CD14-positive monocyte (primary cell): Measurements from ENCODE around the gene GALNT10. TPM values are rescaled to one million over a fixed set of nuclear protein-coding genes. Genes with fewer than 3 reads are reported as not detected.

Source experiments
- DNase-seq, 3 donors: peaks; one replicate each; pipeline ENCODE4 v3.0.0-alpha.2; 2011 to 2022
- H2AFZ ChIP-seq: 2 replicates; pipeline ENCODE4 v1.6.0; 2012; ENCODE audit warnings: mild to moderate bottlenecking, low read depth, low read length, inconsistent platforms; ENCODE audit not compliant: insufficient read depth, poor library complexity, severe bottlenecking
- H3K27ac ChIP-seq, 2 donors: 1 replicate in 1 of 2; 2 replicates in 1 of 2; pipeline ENCODE4 v1.5.1; 2012 to 2013; ENCODE audit warnings: low read length in 2 of 2, control low read depth in 1 of 2, inconsistent platforms in 1 of 2, low read depth in 1 of 2, mild to moderate bottlenecking in 1 of 2
- H3K27me3 ChIP-seq, 2 donors: one replicate each; pipeline versions ENCODE4 v1.6.0 to v1.6.1; 2011 to 2013; ENCODE audit warnings: low read length in 2 of 2; ENCODE audit not compliant: control insufficient read depth in 2 of 2, insufficient read depth in 2 of 2
- H3K36me3 ChIP-seq, 2 donors: replicated peaks in 1 of 2; 1 replicate in 1 of 2; 2 replicates in 1 of 2; pipeline versions ENCODE4 v1.5.1 to v1.6.1; 2012 to 2013; ENCODE audit warnings: low read length in 2 of 2, control low read depth in 1 of 2, inconsistent platforms in 1 of 2, mild to moderate bottlenecking in 1 of 2; ENCODE audit not compliant: insufficient read depth in 2 of 2, control insufficient read depth in 1 of 2
- H3K4me1 ChIP-seq, 2 donors: 1 replicate in 1 of 2; 2 replicates in 1 of 2; pipeline versions ENCODE4 v1.5.1 to v1.6.1; 2012 to 2013; ENCODE audit warnings: low read length in 2 of 2, control low read depth in 1 of 2, inconsistent platforms in 1 of 2, mild to moderate bottlenecking in 1 of 2, moderate library complexity in 1 of 2; ENCODE audit not compliant: insufficient read depth in 2 of 2, control insufficient read depth in 1 of 2
- H3K4me2 ChIP-seq: replicated peaks from 2 replicates; pipeline ENCODE3; 2012; ENCODE audit warnings: low read length, moderate library complexity, mild to moderate bottlenecking; ENCODE audit not compliant: poor library complexity, severe bottlenecking; ENCODE audit errors: extremely low read depth
- H3K4me3 ChIP-seq, 3 experiments: fragments of 200-600 bp in 1 of 3; sonication (generic) in 1 of 3; replicated peaks in 1 of 3; 1 replicate in 2 of 3; 2 replicates in 1 of 3; pipeline ENCODE4 v1.5.1; 2011 to 2013; ENCODE audit warnings: low read length in 3 of 3, mild to moderate bottlenecking in 3 of 3, control low read depth in 2 of 3, low read depth in 2 of 3, inconsistent platforms in 1 of 3, moderate library complexity in 1 of 3
- H3K79me2 ChIP-seq: 2 replicates; pipeline ENCODE4 v1.6.0; 2012; ENCODE audit warnings: mild to moderate bottlenecking, control low read depth, inconsistent platforms, low read length, moderate library complexity; ENCODE audit not compliant: insufficient read depth
- H3K9ac ChIP-seq: 2 replicates; pipeline ENCODE4 v1.6.0; 2017; ENCODE audit warnings: low read length, mild to moderate bottlenecking; ENCODE audit not compliant: insufficient read depth, poor library complexity, severe bottlenecking
- H3K9me3 ChIP-seq, 2 donors: replicated peaks in 1 of 2; 1 replicate in 1 of 2; 2 replicates in 1 of 2; pipeline versions ENCODE4 v1.5.1 to v1.6.1; 2012 to 2013; ENCODE audit warnings: low read length in 2 of 2, control low read depth in 1 of 2; ENCODE audit not compliant: control insufficient read depth in 1 of 2, insufficient read depth in 1 of 2
- H4K20me1 ChIP-seq: 2 replicates; pipeline ENCODE4 v1.6.0; 2012; ENCODE audit warnings: mild to moderate bottlenecking, low read length, control low read depth, moderate library complexity; ENCODE audit not compliant: insufficient read depth
- H3K27ac Mint-ChIP-seq, 7 donors: one replicate each; pipeline ENCODE4 v1.8.0; 2020; ENCODE audit warnings: mild to moderate bottlenecking in 7 of 7, mixed read lengths in 7 of 7, moderate library complexity in 6 of 7, inconsistent platforms in 2 of 7
- H3K27me3 Mint-ChIP-seq, 3 donors: one replicate each; pipeline ENCODE4 v1.8.0; 2021 to 2022; ENCODE audit warnings: low read depth in 3 of 3, mild to moderate bottlenecking in 3 of 3, mixed read lengths in 3 of 3, moderate library complexity in 3 of 3, inconsistent platforms in 1 of 3
- H3K36me3 Mint-ChIP-seq, 2 donors: one replicate each; pipeline ENCODE4 v1.8.0; 2020; ENCODE audit warnings: mixed read lengths in 2 of 2, inconsistent platforms in 1 of 2, mild to moderate bottlenecking in 1 of 2
- H3K4me1 Mint-ChIP-seq: one replicate; pipeline ENCODE4 v1.8.0; 2020; ENCODE audit warnings: mild to moderate bottlenecking, mixed read lengths
- H3K4me3 Mint-ChIP-seq, 2 donors: one replicate each; pipeline ENCODE4 v1.8.0; 2020; ENCODE audit warnings: mild to moderate bottlenecking in 2 of 2, mixed read lengths in 2 of 2, moderate library complexity in 1 of 2
- H3K9me3 Mint-ChIP-seq, 7 donors: one replicate each; pipeline ENCODE4 v1.8.0; 2020 to 2022; ENCODE audit warnings: mixed read lengths in 7 of 7, mild to moderate bottlenecking in 6 of 7, moderate library complexity in 6 of 7, inconsistent platforms in 2 of 7
- CTCF ChIP-seq: fragments of 200-600 bp; IDR thresholded peaks from one replicate; pipeline ENCODE4 v1.8.0; 2022; ENCODE audit warnings: antibody characterized with exemption, mild to moderate bottlenecking
- WGBS: methylation state at CpG from one replicate; pipeline ENCODE4 v1.1.5; 2013; ENCODE audit warnings: missing lambda C conversion rate; ENCODE audit not compliant: insufficient coverage; 5-methylcytosine and 5-hydroxymethylcytosine counted together
- intact Hi-C, 2 donors: fragments of 100-400 bp; cut with micrococcal nuclease; formaldehyde crosslinking; loops; one replicate each; pipeline versions ENCODE4 v1.15.0 to v1.15.1; 2023
- polyA plus RNA-seq, 3 donors: library from polyadenylated mRNA; depleted of rRNA in 1 of 3; unstranded in 2 of 3; stranded (reverse) in 1 of 3; fragments of 300-500 nt in 2 of 3; fragments of >200 nt in 1 of 3; fragmentation: Illumina TruSeq in 2 of 3; gene quantifications; 1 replicate in 2 of 3; 2 replicates in 1 of 3; pipeline ENCODE4 v1.2.3, GENCODE V29; 2012 to 2021

The GALNT10 gene
- polyA plus RNA-seq, 3 donors = 6.2 to 11.6 (median 7.3) TPM

- intact Hi-C loops = loop anchor here in 1 of 2 donors (10.0 kb wide), 1 partner anchor 245 kb away; the partner anchor contains the start of gene SAP30L
- peaks cover 10 to 17% of the 10 kb centered on the region in 2 donors for H3K4me1 ChIP-seq
- peaks cover 8 to 23% of the 10 kb centered on the region in 2 donors for H3K36me3 ChIP-seq
- H3K4me2 ChIP-seq = no peak overlapping the region
- H4K20me1 ChIP-seq = peaks cover 45% of the 10 kb centered on the region
- H3K36me3 Mint-ChIP-seq = peaks cover 50% of the 10 kb centered on the region in 2 donors
- no peaks in the 10 kb centered on the region for H3K79me2 ChIP-seq
- peak overlapping the region in 4 of 7 donors; percentile 3 to 51 (median 33) for H3K27ac Mint-ChIP-seq
- WGBS = 40% methylated on average over 7 of the region's 7 CpGs
- H3K4me3 ChIP-seq = no peak overlapping the region
- H3K4me3 Mint-ChIP-seq = no peak overlapping the region
- peak overlapping the region; percentile 15 for H3K9ac ChIP-seq
- H3K9me3 Mint-ChIP-seq = no peaks in the 10 kb centered on the region
- TF ChIP-seq CTCF = no peak
- no peaks in the 10 kb centered on the region for H3K9me3 ChIP-seq
- H3K27me3 ChIP-seq = no peaks in the 10 kb centered on the region
- no peak for DNase-seq
- no peak overlapping the region for H2AFZ ChIP-seq
- H3K4me1 Mint-ChIP-seq = peaks cover 36% of the 10 kb centered on the region
- no peak overlapping the region for H3K27ac ChIP-seq
- H3K27me3 Mint-ChIP-seq = peaks cover 0 to 4% (median 0%) of the 10 kb centered on the region in 3 donors
Observed at GRCh38 chr5:154199671-154200220, 9.2 kb downstream of the GALNT10 start.

GRCh38 chr5:154200221-154200620 is 9.7 kb downstream of the GALNT10 start:
- H3K27ac Mint-ChIP-seq = no peak overlapping the region
- no peak for TF ChIP-seq CTCF
- no peak overlapping the region for H3K9ac ChIP-seq
- H3K4me3 ChIP-seq = no peak overlapping the region
- H3K27me3 Mint-ChIP-seq = peaks cover 0 to 4% (median 0%) of the 10 kb centered on the region in 3 donors
- WGBS = 66% methylated on average over 7 of the region's 8 CpGs
- H3K4me1 Mint-ChIP-seq = peaks cover 36% of the 10 kb centered on the region
- no peak for DNase-seq
- H3K79me2 ChIP-seq = no peaks in the 10 kb centered on the region
- peaks cover 47% of the 10 kb centered on the region for H4K20me1 ChIP-seq
- H3K36me3 ChIP-seq = peaks cover 5 to 22% of the 10 kb centered on the region in 2 donors
- H3K27ac ChIP-seq = no peak overlapping the region
- no peaks in the 10 kb centered on the region for H3K27me3 ChIP-seq
- H3K4me2 ChIP-seq = no peak overlapping the region
- H3K4me1 ChIP-seq = peaks cover 10 to 17% of the 10 kb centered on the region in 2 donors
- H3K4me3 Mint-ChIP-seq = no peak overlapping the region
- no peak overlapping the region for H2AFZ ChIP-seq
- peaks cover 47 to 52% of the 10 kb centered on the region in 2 donors for H3K36me3 Mint-ChIP-seq
- H3K9me3 Mint-ChIP-seq = no peaks in the 10 kb centered on the region
- no peaks in the 10 kb centered on the region for H3K9me3 ChIP-seq
- intact Hi-C loops = no loop called here
